Mesenchymal stem cell (in vitro differentiated cells and primary cell): Measurements from ENCODE around the gene MGLL.

Experiments
- DNase-seq: peaks from one replicate; pipeline ENCODE4 v3.0.0-alpha.2; 2013
- H2AFZ ChIP-seq: one replicate; pipeline ENCODE4 v1.6.1; 2013; ENCODE audit warnings: low read depth, mild to moderate bottlenecking, control low read depth, inconsistent platforms, low read length, moderate library complexity
- H2AK5ac ChIP-seq: 2 replicates; pipeline ENCODE4 v1.6.1; 2013; ENCODE audit warnings: low read length, moderate library complexity, mild to moderate bottlenecking, inconsistent platforms; ENCODE audit not compliant: severe bottlenecking
- H2BK120ac ChIP-seq: one replicate; pipeline ENCODE4 v1.6.1; 2013; ENCODE audit warnings: low read depth, mild to moderate bottlenecking, inconsistent platforms, low read length, moderate library complexity
- H2BK12ac ChIP-seq, 2 experiments: one replicate each; pipeline ENCODE4 v1.6.1; 2013; ENCODE audit warnings: inconsistent platforms in 2 of 2, low read length in 2 of 2, mild to moderate bottlenecking in 2 of 2, moderate library complexity in 2 of 2, control low read depth in 1 of 2
- H2BK15ac ChIP-seq: one replicate; pipeline ENCODE4 v1.6.1; 2013; ENCODE audit warnings: mild to moderate bottlenecking, low read depth, inconsistent platforms; ENCODE audit not compliant: poor library complexity, severe bottlenecking
- H2BK5ac ChIP-seq: 2 replicates; pipeline ENCODE4 v1.6.1; 2013; ENCODE audit warnings: low read depth, mild to moderate bottlenecking, low read length, control low read depth, inconsistent platforms; ENCODE audit not compliant: poor library complexity, severe bottlenecking
- H3K14ac ChIP-seq, 2 experiments: one replicate each; pipeline ENCODE4 v1.6.1; 2013; ENCODE audit warnings: inconsistent platforms in 2 of 2, low read length in 2 of 2, control low read depth in 1 of 2, mild to moderate bottlenecking in 1 of 2, moderate library complexity in 1 of 2
- H3K18ac ChIP-seq, 2 experiments: one replicate each; pipeline ENCODE4 v1.6.1; 2013; ENCODE audit warnings: inconsistent platforms in 2 of 2, low read length in 2 of 2, control low read depth in 1 of 2, low read depth in 1 of 2, mild to moderate bottlenecking in 1 of 2
- H3K23ac ChIP-seq, 2 experiments: one replicate each; pipeline ENCODE4 v1.6.1; 2013; ENCODE audit warnings: inconsistent platforms in 2 of 2, low read length in 2 of 2, mild to moderate bottlenecking in 2 of 2, moderate library complexity in 2 of 2, control low read depth in 1 of 2
- H3K27ac ChIP-seq: 2 replicates; pipeline ENCODE4 v1.5.1; 2013; ENCODE audit warnings: mild to moderate bottlenecking, moderate library complexity, low read length, control low read depth, inconsistent platforms; ENCODE audit not compliant: poor library complexity, severe bottlenecking
- H3K27me3 ChIP-seq, 2 experiments: 2 replicates each; pipeline versions ENCODE4 v1.6.1 to v1.7.0; 2013; ENCODE audit warnings: low read length in 2 of 2, mild to moderate bottlenecking in 2 of 2, moderate library complexity in 2 of 2, control low read depth in 1 of 2, inconsistent platforms in 1 of 2; ENCODE audit not compliant: control insufficient read depth in 1 of 2, insufficient read depth in 1 of 2
- H3K36me3 ChIP-seq, 2 experiments: 2 replicates each; pipeline versions ENCODE4 v1.6.1 to v1.7.0; 2013; ENCODE audit warnings: low read length in 2 of 2, control low read depth in 1 of 2, inconsistent platforms in 1 of 2, low read depth in 1 of 2, mild to moderate bottlenecking in 1 of 2; ENCODE audit not compliant: insufficient read depth in 2 of 2, control insufficient read depth in 1 of 2
- H3K4ac ChIP-seq, 2 experiments: one replicate each; pipeline ENCODE4 v1.6.1; 2013; ENCODE audit warnings: inconsistent platforms in 2 of 2, low read length in 2 of 2, mild to moderate bottlenecking in 2 of 2, moderate library complexity in 2 of 2, control low read depth in 1 of 2, low read depth in 1 of 2
- H3K4me1 ChIP-seq: 2 replicates; pipeline ENCODE4 v1.6.1; 2013; ENCODE audit warnings: low read depth, low read length, control low read depth; ENCODE audit not compliant: control insufficient read depth, insufficient read depth
- H3K4me2 ChIP-seq: 2 replicates; pipeline ENCODE4 v1.6.1; 2013; ENCODE audit warnings: low read length, mild to moderate bottlenecking, inconsistent platforms; ENCODE audit not compliant: poor library complexity, severe bottlenecking
- H3K4me3 ChIP-seq, 2 experiments: 2 replicates each; pipeline versions ENCODE4 v1.5.1 to v1.7.0; 2013; ENCODE audit warnings: low read length in 2 of 2, mild to moderate bottlenecking in 2 of 2, control low read depth in 1 of 2, low read depth in 1 of 2; ENCODE audit not compliant: insufficient read depth in 1 of 2
- H3K79me1 ChIP-seq: replicated peaks from 2 replicates; pipeline ENCODE4 v1.6.1; 2013; ENCODE audit warnings: mild to moderate bottlenecking, control low read depth, low read length, inconsistent platforms; ENCODE audit not compliant: poor library complexity, severe bottlenecking
- H3K9ac ChIP-seq: 2 replicates; pipeline ENCODE4 v1.7.0; 2013; ENCODE audit warnings: mild to moderate bottlenecking, low read length, moderate library complexity
- H3K9me3 ChIP-seq: 2 replicates; pipeline ENCODE4 v1.7.0; 2013; ENCODE audit warnings: mild to moderate bottlenecking, low read length; ENCODE audit not compliant: control insufficient read depth
- H4K8ac ChIP-seq: one replicate; pipeline ENCODE4 v1.6.1; 2013; ENCODE audit warnings: inconsistent platforms, mild to moderate bottlenecking, low read length, moderate library complexity
- H4K91ac ChIP-seq: one replicate; pipeline ENCODE4 v1.6.1; 2013; ENCODE audit warnings: mild to moderate bottlenecking, low read length, inconsistent platforms
- WGBS: methylation state at CpG from one replicate; pipeline ENCODE4 v1.1.7; 2013; ENCODE audit warnings: mixed read lengths; 5-methylcytosine and 5-hydroxymethylcytosine counted together

MGLL gene

GRCh38 chr3:127738192-127738840 is 84.0 kb downstream of the MGLL start:
- peak overlapping the region; percentile 29 for H2BK120ac ChIP-seq
- DNase-seq: peak; percentile 72
- H3K23ac ChIP-seq: no peak overlapping the region
- WGBS: 84% methylated on average over 8 of the region's 8 CpGs
- peak overlapping the region in 1 of 2 experiments; percentile 80 for H3K14ac ChIP-seq
- H3K4me1 ChIP-seq: peaks cover 52% of the 10 kb centered on the region
- H3K79me1 ChIP-seq: peaks cover 19% of the 10 kb centered on the region
- peak overlapping the region; percentile 32 for H2AFZ ChIP-seq
- peak overlapping the region; percentile 86 for H4K91ac ChIP-seq
- no peak overlapping the region for H3K4me3 ChIP-seq
- H3K36me3 ChIP-seq: peaks cover 0 to 16% of the 10 kb centered on the region in 2 experiments
- peak overlapping the region; percentile 19 for H3K9ac ChIP-seq
- H3K9me3 ChIP-seq: no peaks in the 10 kb centered on the region
- H3K18ac ChIP-seq: peak overlapping the region; percentile 55 to 63
- H2AK5ac ChIP-seq: peak overlapping the region; percentile 27
- peak overlapping the region; percentile 80 for H4K8ac ChIP-seq
- no peak overlapping the region for H2BK5ac ChIP-seq
- H3K4me2 ChIP-seq: no peak overlapping the region
- peak overlapping the region; percentile 21 for H3K27ac ChIP-seq
- H3K27me3 ChIP-seq: no peaks in the 10 kb centered on the region
- peak overlapping the region; percentile 71 for H2BK15ac ChIP-seq
- H2BK12ac ChIP-seq: peak overlapping the region; percentile 12 to 76
- H3K4ac ChIP-seq: peak overlapping the region; percentile 35 to 66

GRCh38 chr3:127736801-127737539 is 85.3 kb downstream of the MGLL start:
- Histone ChIP-seq H3K9ac (no peak overlapping the region), H3K36me3 (peaks cover 0 to 16% of the 10 kb centered on the region in 2 experiments), H2BK12ac (peak overlapping the region; percentile 91 to 99), H2BK5ac (no peak overlapping the region), H2AFZ (no peak overlapping the region), H3K4me3 (no peak overlapping the region), H3K79me1 (peaks cover 27% of the 10 kb centered on the region), H3K23ac (no peak overlapping the region), H3K4me2 (no peak overlapping the region), H3K9me3 (no peaks in the 10 kb centered on the region), H3K27ac (peak overlapping the region; percentile 89), H3K18ac (peak overlapping the region; percentile 11 to 14), H2AK5ac (peak overlapping the region; percentile 38), H2BK15ac (peak overlapping the region; percentile 46), H3K14ac (no peak overlapping the region), H3K4ac (peak overlapping the region; percentile 0 to 79), H4K8ac (peak overlapping the region; percentile 66), H4K91ac (peak overlapping the region; percentile 87), H2BK120ac (no peak overlapping the region), H3K4me1 (peaks cover 59% of the 10 kb centered on the region), H3K27me3 (no peaks in the 10 kb centered on the region)
- 95% methylated on average over 10 of the region's 10 CpGs for WGBS
- DNase-seq: no peak

GRCh38 chr3:127735767-127736693 is 86.3 kb downstream of the MGLL start:
- Histone ChIP-seq H3K4me3 (peak overlapping the region in 1 of 2 experiments; percentile 41), H2AK5ac (peak overlapping the region; percentile 81), H3K18ac (peak overlapping the region; percentile 67 to 94), H4K8ac (peak overlapping the region; percentile 75), H3K27me3 (no peaks in the 10 kb centered on the region), H2BK12ac (peak overlapping the region in 1 of 2 experiments; percentile 80), H3K4ac (peak overlapping the region in 1 of 2 experiments; percentile 14), H3K36me3 (peaks cover 0 to 11% of the 10 kb centered on the region in 2 experiments), H2AFZ (no peak overlapping the region), H2BK15ac (peak overlapping the region; percentile 23), H3K23ac (no peak overlapping the region), H3K79me1 (peaks cover 28% of the 10 kb centered on the region), H2BK120ac (peak overlapping the region; percentile 39), H4K91ac (no peak overlapping the region), H2BK5ac (peak overlapping the region; percentile 81), H3K4me1 (peaks cover 58% of the 10 kb centered on the region), H3K9me3 (no peaks in the 10 kb centered on the region), H3K14ac (no peak overlapping the region), H3K27ac (peak overlapping the region; percentile 89), H3K4me2 (no peak overlapping the region), H3K9ac (peak overlapping the region; percentile 71)
- peak; percentile 91 for DNase-seq
- 52% methylated on average over 9 of the region's 9 CpGs for WGBS
